SIG-M5 treated with dmso at 0.1 percent for 504 hours (cell line): ENCODE data around the gene NKAIN1.
A peak's percentile ranks its signal among the peaks of the same experiment; 100 is the strongest.
"Not testable (repeated sequence)": the region's sequence is repeated elsewhere in the genome, so short reads cannot be mapped to it uniquely, and the experiment has no call there.

ENCODE experiments used
- DNase-seq: peaks from one replicate; lab custom pipeline; 2025; ENCODE audit not compliant: unreplicated experiment; lab: John Stamatoyannopoulos, UW

NKAIN1 gene

GRCh38 chr1:31154632-31155215, 85.0 kb downstream of the NKAIN1 start:
- peak; percentile 65 for DNase-seq

DNA sequence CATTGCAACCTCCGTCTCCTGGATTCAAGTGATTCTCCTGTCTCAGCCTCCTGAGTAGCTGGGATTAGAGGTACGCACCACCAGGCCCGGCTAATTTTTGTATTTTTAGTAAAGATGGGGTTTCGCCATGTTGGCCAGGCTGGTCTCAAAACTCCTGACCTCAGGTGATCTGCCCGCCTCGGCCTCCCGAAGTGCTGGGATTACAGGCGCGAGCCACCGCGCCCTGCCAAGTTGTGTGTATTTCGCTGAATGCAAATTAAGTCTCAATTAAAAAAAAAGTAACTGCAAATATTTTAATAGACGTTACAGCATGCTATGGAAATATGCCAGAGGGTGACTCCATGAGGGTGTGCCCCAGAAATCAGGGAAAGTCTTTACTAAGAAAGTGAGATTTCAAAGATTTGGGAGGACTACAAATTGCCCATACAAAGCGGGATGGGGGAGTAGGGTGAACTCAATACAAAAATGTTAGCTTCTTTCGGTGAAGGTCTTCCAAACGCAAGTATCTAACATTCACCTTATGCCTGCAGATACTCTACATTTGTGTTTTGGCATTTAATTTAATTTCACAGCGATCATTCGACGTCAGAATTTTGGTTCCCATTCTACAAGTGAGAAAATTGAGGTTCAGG, 85.6 kb downstream of the NKAIN1 start:
- no peak for DNase-seq

GRCh38 chr1:31153423-31153822, 86.3 kb downstream of the NKAIN1 start:
- no peak for DNase-seq

GRCh38 chr1:31152181-31152795, 87.4 kb downstream of the NKAIN1 start:
- DNase-seq, result peak; percentile 51

GRCh38 chr1:31151402-31151801, 88.3 kb downstream of the NKAIN1 start:
- no peak for DNase-seq

DNA sequence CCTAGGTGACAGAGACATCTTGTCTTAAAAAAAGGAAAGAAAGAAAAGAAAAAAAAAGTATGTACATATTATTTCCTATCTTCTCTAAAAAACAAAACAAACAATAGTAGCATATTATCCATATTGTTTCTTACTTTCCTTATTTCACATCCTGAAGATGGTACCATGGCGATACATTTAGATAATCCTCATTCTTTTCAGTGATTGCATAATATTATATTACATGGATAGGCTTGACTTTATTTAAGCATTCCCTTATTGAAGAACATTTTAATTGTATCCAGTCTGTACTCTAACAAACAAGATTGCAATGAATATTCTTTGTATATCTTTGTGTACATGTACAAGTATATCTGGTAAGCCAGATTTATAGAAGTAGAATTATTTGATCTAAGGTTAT, 91.3 kb downstream of the NKAIN1 start:
- DNase-seq, result no peak

GRCh38 chr1:31145648-31146047, 94.0 kb downstream of the NKAIN1 start:
- DNase-seq, result no peak

DNA sequence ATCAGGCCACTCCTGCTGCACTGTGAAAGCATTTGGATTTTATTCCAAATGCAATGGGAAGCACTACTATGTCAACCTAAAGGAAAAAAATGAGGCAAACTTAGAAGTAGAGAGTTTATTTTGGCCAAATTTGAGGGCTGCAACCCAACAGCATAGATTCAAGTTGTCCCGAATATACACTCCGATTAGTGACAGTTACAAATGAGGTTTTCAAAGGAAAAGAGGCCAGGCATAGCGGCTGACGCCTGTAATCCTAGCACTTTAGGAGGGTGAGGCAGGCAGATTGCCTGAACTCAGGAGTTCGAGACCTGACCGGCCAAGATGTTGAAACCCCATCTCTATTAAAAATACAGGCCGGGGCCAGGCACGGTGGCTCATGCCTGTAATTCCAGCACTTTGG, 95.2 kb downstream of the NKAIN1 start:
- no peak for DNase-seq

- DNase-seq, result no peak
These were observed 96.2 kb downstream of the NKAIN1 start for GRCh38 chr1:31143455-31143854.

- DNase-seq, result no peak
These were observed 97.3 kb downstream of the NKAIN1 start for GRCh38 chr1:31142406-31142805.

DNA sequence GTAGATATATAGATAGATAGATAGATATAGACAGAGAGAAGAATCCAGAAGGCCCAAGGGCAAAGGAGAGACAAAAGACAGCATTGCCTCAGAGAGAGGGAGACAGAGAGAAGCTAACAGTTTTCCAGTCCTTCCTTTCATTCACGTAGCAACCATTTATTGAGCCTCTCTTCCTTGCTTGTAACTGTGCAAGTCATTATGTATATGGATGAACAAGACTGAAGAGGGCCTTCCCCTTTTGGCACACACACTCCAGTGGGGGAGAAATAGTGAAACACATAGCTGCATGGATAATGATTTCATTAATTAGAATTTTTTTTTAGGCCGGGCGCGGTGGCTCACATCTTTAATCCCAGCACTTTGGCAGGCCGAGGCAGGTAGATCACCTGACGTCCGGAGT, 99.4 kb downstream of the NKAIN1 start:
- no peak for DNase-seq

GRCh38 chr1:31138797-31139521, 100.7 kb downstream of the NKAIN1 start:
- DNase-seq, result not testable (repeated sequence)

DNA sequence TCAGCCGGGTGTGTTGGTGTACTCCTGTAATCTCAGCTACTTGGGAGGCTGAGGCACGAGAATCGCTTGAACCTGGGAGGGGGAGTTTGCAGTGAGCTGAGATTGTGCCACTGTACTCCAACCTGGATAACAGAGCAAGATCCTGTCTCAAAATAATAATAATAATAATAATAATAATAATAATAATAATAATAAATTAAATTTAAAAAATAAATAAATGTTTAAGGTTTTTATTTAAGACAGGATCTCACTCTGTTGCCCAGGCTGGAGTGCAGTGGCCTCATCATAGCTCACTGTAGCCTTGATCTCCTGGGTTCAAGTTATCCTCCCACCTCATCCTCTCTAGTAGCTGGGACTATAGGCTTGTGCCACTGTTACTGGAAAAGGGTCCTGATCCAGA, 101.8 kb downstream of the NKAIN1 start:
- not testable (repeated sequence) for DNase-seq

GRCh38 chr1:31135973-31136600, 103.6 kb downstream of the NKAIN1 start:
- no peak for DNase-seq

- DNase-seq, result no peak
These were observed 106.3 kb downstream of the NKAIN1 start for GRCh38 chr1:31133368-31133767.
